Activated CD4-positive, alpha-beta T cell treated with anti-CD3 and anti-CD28 coated beads for 4 hours (primary cell): ENCODE results near the gene SMARCE1.
A peak's percentile ranks its signal among the peaks of the same experiment; 100 is the strongest.
"Not testable (repeated sequence)": the region's sequence is repeated elsewhere in the genome, so short reads cannot be mapped to it uniquely, and the experiment has no call there.

Source experiments
- DNase-seq, 2 donors: peaks; one replicate each; pipeline ENCODE4 v3.0.0-alpha.2; 2020

Gene SMARCE1

DNA sequence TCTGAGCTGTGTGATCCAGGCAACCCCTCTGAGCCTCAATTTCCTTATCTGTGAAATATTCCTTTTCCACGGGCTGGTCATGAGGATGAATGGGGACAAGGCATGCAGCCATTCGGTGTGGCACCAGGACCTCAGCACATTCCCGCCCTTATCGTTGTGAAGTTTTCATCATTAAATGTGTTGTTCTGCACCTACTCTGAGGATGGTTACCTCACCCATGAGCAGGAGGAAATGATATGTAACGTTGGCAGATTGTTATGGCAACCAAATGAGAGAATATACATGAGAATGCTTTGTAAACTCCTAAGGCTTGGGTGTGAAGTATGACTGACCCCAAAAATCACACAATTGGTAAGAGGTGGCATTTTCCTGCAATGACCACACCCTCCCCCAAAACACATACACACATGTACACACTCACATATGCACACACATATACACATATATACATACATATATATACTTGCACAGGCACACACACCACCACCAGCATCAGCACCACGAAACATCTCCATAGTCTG lies 39.5 kb downstream of the SMARCE1 start:
- no peak for DNase-seq

GRCh38 chr17:40607641-40608040 lies 40.0 kb downstream of the SMARCE1 start:
- DNase-seq, result peak in 1 of 2 donors; percentile 31

- no peak for DNase-seq
Measured at GRCh38 chr17:40606548-40607353, 40.9 kb downstream of the SMARCE1 start.

DNA sequence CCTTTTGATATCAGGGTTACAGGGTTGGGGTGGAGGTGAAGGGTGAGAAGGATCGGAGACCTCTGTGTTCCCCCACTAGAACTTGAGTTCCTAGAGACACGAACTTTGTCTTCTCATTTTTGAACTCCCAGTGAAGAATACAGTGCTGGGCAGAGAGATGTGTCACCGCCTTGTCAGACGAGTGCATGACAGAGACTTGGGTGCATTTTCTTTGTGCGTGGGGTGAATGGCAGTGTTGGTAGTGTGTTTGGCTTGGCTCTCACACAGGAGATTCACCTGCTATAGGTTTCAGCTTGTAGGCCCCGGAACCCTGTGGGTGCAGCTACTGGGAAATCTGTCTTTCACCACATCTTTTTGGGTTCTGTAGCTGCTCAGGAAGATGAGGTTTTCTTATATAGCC lies 42.3 kb downstream of the SMARCE1 start:
- DNase-seq, result peak; percentile 76 to 78

DNA sequence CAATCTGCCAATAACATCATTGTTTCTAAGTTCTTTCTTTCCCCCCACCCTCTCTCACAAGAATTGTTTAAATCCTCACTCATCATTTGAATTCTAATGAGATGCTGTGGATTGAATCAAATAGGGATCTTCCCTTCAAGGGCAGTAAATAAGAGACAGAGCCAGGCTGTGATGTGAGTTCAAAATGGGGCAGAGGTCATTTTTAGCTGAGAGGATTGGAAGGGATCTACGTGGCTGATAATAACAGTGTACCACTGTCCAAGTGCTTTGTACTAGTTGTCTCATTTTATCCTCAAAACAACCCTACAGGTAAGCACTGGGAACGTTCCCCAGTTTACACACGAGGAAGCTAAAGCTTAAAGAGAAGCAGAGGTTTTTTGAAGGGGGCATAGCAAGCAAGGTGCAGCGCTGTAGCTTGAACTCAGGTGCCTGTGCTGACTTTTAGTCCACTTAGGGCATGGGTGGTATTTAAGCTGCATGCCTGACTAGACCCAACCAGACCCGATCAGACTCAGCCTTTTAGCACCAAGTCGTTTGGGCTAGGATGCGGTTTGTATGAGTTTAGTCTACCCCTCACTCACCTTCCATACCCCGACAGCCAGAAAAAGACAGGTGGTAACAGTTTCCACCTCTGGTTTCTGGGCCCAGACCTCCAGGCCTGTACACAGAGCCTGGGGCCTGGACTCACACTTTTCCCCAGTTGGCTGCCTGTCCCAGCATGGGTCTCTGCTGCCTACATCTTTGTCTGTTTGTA lies 43.1 kb downstream of the SMARCE1 start:
- DNase-seq, result no peak

DNA sequence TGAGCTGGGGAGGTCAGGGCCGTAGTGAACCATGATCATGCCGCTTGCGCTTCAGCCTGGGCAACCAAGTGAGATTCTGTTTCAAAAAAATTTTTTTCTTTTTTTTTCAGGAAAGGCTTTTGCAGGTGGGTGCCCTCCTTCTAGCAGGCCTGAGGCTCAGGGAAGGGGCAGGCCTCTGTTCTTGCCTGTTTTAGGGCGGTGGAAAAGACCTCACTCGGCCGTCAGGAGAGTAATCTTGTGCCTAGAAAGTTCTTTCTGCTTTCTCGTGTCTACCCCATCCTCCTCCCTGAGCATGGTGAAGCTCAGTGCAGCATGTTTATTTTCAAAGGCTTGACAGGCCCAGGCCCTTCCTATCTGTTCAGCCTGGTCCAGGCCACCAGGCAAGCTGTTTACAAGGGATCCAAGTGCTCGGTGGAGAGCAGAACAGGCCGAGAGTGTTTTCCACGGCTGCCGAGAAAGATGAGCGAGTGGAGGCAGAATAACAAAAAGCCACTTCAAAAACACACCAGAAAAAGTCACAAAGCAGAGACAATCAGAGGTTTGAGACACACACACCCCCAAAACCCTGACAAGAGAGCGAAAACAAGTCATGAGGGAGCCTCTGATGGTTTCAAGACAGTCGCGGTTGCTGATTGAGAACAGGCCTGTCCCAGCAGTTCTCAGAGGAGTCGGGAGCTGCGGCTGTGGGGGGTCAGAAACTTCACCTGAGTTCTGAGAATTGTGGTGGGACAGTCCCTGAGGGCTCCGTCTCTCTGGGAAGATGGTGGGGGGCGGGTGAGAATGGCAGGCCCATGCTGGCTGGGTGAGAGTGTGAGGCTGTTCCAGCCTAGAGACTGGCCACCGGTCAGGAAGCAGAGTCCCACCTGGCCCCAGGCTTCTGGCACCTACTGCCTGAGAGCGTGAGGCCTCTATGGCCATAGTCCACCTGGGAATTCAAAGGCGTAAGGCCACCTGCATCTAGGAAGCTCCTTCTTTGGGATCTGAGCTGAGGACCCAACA lies 44.9 kb downstream of the SMARCE1 start:
- DNase-seq, result peak; percentile 61 to 62

GRCh38 chr17:40600486-40601046 lies 47.1 kb downstream of the SMARCE1 start:
- no peak for DNase-seq

DNA sequence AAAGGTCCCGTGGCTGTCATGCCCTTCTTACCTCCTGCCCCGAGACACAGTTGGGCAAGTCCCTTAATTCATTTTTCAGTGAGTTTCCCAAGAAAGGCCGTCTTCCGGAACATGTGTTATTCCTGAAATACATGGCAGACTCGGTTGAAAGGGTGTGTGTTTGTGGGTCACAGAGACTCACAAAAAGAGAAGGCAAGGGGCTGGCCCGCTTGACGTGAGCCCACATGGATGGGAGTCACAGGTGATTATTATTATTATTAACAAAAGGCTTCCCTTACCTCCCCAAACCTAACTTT lies 48.2 kb downstream of the SMARCE1 start:
- no peak for DNase-seq

DNA sequence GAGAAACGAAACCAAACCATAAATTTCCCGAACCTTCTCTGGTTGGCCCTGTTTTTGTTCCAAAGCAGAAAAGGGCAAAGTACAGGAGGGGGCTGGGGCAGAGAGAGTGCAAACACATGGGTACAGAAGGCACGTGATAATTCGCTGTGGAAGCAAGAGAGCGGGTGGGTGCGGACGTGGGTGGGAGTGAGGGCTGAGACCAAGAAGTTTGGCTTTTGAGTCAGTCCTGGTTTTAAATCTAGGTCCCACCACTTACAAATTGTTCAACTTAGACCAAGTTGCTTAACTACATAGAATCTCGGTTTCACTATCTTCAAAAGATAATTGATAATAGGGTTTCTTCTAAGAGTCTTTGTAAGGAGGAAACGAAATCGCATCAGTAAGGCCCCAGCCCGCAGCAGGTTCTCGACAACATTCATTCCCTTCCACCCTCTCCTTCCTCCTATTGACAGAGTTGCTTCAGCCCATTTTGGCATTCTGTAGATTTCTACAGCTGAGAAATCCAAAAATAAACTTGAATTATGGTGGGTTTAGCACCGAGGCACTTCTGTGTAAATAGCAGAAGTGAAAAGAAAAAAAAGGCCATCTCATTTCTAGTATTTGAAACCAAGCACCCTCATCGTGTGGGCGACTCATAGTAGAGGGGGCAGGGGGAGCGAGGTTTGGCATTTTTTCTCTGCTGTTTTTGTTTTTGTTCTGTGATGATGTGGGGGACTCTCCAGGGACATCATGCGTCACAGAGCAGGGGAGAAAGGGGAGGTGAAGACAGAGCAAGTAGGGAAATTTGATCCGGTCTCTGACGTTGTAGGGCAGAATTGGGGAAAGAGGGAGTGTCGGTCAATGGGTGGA lies 48.8 kb downstream of the SMARCE1 start:
- DNase-seq, result peak; percentile 73 to 82

DNA sequence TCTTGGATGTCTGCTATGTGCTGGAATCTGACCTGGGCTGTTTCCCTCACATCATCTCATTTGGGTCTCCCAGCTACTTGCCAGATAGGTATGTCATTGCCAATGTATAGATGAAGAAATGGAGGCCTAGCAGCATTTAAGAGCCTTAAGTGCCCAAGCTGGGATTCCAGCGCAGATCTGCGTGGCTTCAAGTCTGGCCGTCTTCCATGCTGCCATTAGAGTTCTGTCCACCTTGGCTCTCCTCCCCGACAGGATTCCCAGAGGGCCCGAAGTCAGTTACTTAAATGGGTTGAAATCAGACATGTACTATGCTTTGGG lies 49.4 kb downstream of the SMARCE1 start:
- no peak for DNase-seq

GRCh38 chr17:40597556-40598300 lies 49.9 kb downstream of the SMARCE1 start:
- DNase-seq, result no peak

- DNase-seq, result no peak
Measured at GRCh38 chr17:40597156-40597555, 50.5 kb downstream of the SMARCE1 start.

DNA sequence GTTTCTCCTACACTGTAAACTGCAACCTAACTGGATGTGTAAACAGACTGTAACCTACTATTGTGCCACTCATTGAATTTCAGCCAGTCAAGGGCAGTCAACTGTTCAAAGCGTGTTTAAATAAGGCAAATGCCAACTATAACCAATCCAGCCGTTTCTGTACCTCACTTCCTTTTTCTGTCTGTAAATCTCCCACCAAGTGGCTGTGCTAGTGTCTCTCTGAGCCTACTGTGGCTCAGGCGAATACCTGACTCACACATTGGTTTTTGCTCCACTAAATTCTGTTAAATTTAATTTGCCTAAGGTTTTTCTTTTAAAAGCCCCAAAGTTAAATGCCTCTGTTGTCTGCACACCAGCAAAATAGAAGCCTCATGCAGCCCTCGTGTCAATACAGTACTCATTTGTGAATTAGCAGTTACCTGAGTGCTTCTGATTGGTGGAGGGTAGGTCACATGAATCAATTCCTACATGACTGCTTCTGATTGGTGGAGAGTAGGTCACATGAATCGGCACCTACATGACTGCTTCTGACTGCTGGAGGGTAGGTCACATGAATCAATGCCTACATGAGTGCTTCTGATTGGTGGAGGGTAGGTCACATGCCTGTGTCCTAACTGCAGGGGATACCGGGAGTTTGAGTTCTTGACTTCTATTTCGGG lies 51.2 kb downstream of the SMARCE1 start:
- DNase-seq, result peak in 1 of 2 donors; percentile 29

GRCh38 chr17:40590742-40591141 lies 56.9 kb downstream of the SMARCE1 start:
- no peak for DNase-seq

DNA sequence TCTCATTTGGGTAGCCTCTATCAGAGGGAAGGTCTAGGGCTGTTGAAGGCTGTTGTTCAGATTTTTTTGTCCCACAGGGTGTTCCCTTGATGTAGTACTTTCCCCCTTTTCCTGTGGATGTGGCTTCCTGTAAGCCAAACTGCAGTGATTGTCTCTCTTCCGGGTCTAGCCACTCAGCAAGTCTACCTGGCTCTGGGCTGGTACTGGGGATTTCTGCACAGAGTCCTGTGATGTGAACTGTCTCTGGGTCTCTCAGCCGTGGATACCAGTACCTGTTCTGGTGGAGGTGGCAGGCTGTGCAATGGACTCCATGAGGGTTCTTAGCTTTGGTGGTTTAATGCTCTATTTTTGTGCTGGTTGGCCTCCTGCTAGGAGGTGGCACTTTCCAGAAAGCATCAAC lies 59.1 kb downstream of the SMARCE1 start:
- DNase-seq, result no peak

DNA sequence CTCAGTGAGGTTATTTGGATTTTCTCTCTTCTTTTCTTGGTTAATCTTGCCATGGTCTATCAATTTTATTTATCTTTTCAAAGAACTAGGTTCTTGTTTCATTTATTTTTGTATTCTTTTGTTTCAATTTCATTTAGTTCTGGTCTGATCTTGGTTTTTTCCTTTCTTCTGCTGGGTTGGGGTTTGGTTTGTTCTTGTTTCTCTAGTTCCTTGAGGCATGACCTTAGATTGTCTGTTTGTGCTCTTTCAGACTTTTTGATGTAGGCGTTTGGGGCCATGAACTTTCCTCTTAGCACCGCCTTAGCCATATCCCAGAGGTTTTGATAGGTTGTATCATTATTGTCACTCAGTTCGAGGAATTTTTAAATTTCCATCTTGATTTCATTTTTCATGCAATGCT lies 61.4 kb downstream of the SMARCE1 start:
- not testable (repeated sequence) for DNase-seq

- not testable (repeated sequence) for DNase-seq
Measured at GRCh38 chr17:40584950-40585349, 62.7 kb downstream of the SMARCE1 start.

DNA sequence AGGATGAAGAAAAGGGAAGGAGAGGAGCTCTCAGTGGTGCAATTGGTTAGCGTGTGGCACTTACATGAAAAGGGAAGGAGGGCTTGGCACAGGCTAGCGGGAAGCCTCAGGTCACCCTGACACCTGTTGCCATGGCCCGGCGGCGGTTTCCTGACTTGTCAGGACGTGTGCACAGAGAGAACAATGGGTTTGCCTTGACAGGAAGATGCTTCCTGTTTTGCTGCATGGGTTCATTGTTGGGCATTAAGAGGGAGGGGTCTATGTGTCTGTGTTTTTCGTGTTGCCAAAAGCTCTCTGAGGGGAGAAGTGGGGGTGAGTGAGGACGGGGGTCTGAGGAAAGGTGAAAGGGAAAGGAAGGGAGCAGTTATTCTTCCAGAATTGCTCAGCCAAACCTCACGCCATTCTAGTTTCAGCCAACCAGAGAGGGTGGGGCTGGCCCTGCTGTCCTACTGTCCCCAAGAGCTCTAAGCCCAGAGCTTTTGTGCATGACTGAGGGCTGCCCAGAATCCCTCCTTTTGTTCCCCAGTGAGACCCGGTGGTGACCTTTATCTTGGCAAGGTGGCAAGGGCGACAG lies 65.2 kb downstream of the SMARCE1 start:
- peak; percentile 47 to 54 for DNase-seq

GRCh38 chr17:40580140-40580539 lies 67.5 kb downstream of the SMARCE1 start:
- no peak for DNase-seq

DNA sequence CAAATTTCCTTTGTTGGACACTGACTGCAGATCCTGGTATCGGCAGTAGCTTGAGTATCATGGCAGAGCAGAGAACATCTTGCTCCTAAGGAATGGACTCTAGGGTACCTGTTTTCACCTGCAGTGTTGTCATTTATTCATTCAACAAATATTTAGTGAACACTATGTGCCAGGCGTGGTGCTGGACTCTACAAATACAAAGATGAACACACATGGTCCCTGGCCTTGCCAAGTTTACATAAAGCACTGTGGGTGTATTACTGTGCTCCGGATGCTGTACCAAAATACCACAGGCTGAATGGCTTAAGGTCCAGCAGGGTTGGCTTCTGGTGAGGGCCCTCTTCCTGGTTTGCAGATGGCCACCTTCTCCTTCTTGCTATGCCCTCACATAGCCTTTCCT lies 68.1 kb downstream of the SMARCE1 start:
- DNase-seq, result no peak
